Endothelial cell (in vitro differentiated cells): ENCODE results near the gene UBE2U. TPM values are rescaled to one million over a fixed set of nuclear protein-coding genes. Genes with fewer than 3 reads are reported as not detected.
"Not testable (repeated sequence)": the region's sequence is repeated elsewhere in the genome, so short reads cannot be mapped to it uniquely, and the experiment has no call there.

ENCODE experiments used
- DNase-seq: peaks from one replicate; pipeline ENCODE4 v3.0.0; 2021; ENCODE audit warnings: low spot score
- H3K27ac Mint-ChIP-seq: one replicate; pipeline ENCODE4 v1.8.0; 2021; ENCODE audit warnings: mixed read lengths, inconsistent platforms; ENCODE audit not compliant: unreplicated experiment
- H3K27me3 Mint-ChIP-seq: one replicate; pipeline ENCODE4 v1.8.0; 2021; ENCODE audit warnings: mild to moderate bottlenecking, moderate library complexity, mixed read lengths, inconsistent platforms; ENCODE audit not compliant: unreplicated experiment
- H3K36me3 Mint-ChIP-seq: one replicate; pipeline ENCODE4 v1.8.0; 2021; ENCODE audit warnings: mild to moderate bottlenecking, low read depth, mixed read lengths, inconsistent platforms; ENCODE audit not compliant: unreplicated experiment
- H3K4me1 Mint-ChIP-seq: one replicate; pipeline ENCODE4 v1.8.0; 2021; ENCODE audit warnings: mild to moderate bottlenecking, mixed read lengths, inconsistent platforms; ENCODE audit not compliant: unreplicated experiment
- H3K4me3 Mint-ChIP-seq: one replicate; pipeline ENCODE4 v1.8.0; 2021; ENCODE audit warnings: mild to moderate bottlenecking, mixed read lengths, inconsistent platforms; ENCODE audit not compliant: unreplicated experiment
- H3K9me3 Mint-ChIP-seq: one replicate; pipeline ENCODE4 v1.8.0; 2021; ENCODE audit warnings: mixed read lengths, inconsistent platforms; ENCODE audit not compliant: unreplicated experiment
- CTCF ChIP-seq: fragments of 200-600 bp; sonication (generic); IDR thresholded peaks from one replicate; pipeline ENCODE4 v1.5.0; 2021; ENCODE audit warnings: antibody characterized with exemption; ENCODE audit not compliant: unreplicated experiment
- total RNA-seq: library from RNA; stranded (reverse); fragmentation: NEBNext Ultra II Directional; extraction: Animal tissue kit (Norgen Biotek cat#: 25700); gene quantifications from one replicate; pipeline ENCODE4 v1.2.1, GENCODE V29; 2021; ENCODE audit not compliant: unreplicated experiment

UBE2U gene
- total RNA-seq, 1 donor from 2014 or later, result not detected

- H3K27me3 Mint-ChIP-seq, result no peaks in the 10 kb centered on the region
- H3K27ac Mint-ChIP-seq, result no peak overlapping the region
- no peak overlapping the region for H3K4me3 Mint-ChIP-seq
- no peak for DNase-seq
- TF ChIP-seq CTCF, result no peak
- peaks cover 12% of the 10 kb centered on the region for H3K4me1 Mint-ChIP-seq
- no peaks in the 10 kb centered on the region for H3K36me3 Mint-ChIP-seq
- no peaks in the 10 kb centered on the region for H3K9me3 Mint-ChIP-seq
These were observed 8.6 kb downstream of the UBE2U start for GRCh38 chr1:64212031-64212430.

- DNase-seq, result no peak
- H3K36me3 Mint-ChIP-seq, result no peaks in the 10 kb centered on the region
- TF ChIP-seq CTCF, result no peak
- H3K27ac Mint-ChIP-seq, result no peak overlapping the region
- no peak overlapping the region for H3K4me3 Mint-ChIP-seq
- no peaks in the 10 kb centered on the region for H3K9me3 Mint-ChIP-seq
- H3K27me3 Mint-ChIP-seq, result no peaks in the 10 kb centered on the region
- peaks cover 12% of the 10 kb centered on the region for H3K4me1 Mint-ChIP-seq
These were observed 12.2 kb downstream of the UBE2U start for GRCh38 chr1:64215576-64215975.

GRCh38 chr1:64220241-64220640 lies 16.8 kb downstream of the UBE2U start:
- DNase-seq, result no peak
- no peak overlapping the region for H3K27ac Mint-ChIP-seq
- H3K4me1 Mint-ChIP-seq, result peaks cover 12% of the 10 kb centered on the region
- no peaks in the 10 kb centered on the region for H3K36me3 Mint-ChIP-seq
- no peaks in the 10 kb centered on the region for H3K9me3 Mint-ChIP-seq
- TF ChIP-seq CTCF, result no peak
- no peak overlapping the region for H3K4me3 Mint-ChIP-seq
- H3K27me3 Mint-ChIP-seq, result no peaks in the 10 kb centered on the region

GRCh38 chr1:64223329-64224151 lies 20.1 kb downstream of the UBE2U start:
- Mint-ChIP-seq H3K36me3 (no peaks in the 10 kb centered on the region), H3K27me3 (peaks cover 2% of the 10 kb centered on the region), H3K27ac (no peak overlapping the region), H3K4me1 (peaks cover 4% of the 10 kb centered on the region), H3K4me3 (no peak overlapping the region), H3K9me3 (no peaks in the 10 kb centered on the region)
- DNase-seq, result no peak
- TF ChIP-seq CTCF, result no peak

- not testable (repeated sequence) for DNase-seq, H3K4me1 Mint-ChIP-seq, H3K4me3 Mint-ChIP-seq, H3K27ac Mint-ChIP-seq, H3K27me3 Mint-ChIP-seq, H3K36me3 Mint-ChIP-seq, H3K9me3 Mint-ChIP-seq
These were observed 20.8 kb downstream of the UBE2U start for GRCh38 chr1:64224236-64224635.
